Lower leg skin (tissue), 4 donors: ENCODE data around the gene HYDIN. TPM values are rescaled to one million over a fixed set of nuclear protein-coding genes. Genes with fewer than 3 reads are reported as not detected.
"Not testable (repeated sequence)": the region's sequence is repeated elsewhere in the genome, so short reads cannot be mapped to it uniquely, and the experiment has no call there.

Source experiments
- DNase-seq, 2 donors: peaks; one replicate each; pipeline ENCODE4 v3.0.0-alpha.2; 2019; ENCODE audit warnings: low spot score in 2 of 2
- H3K4me3 ChIP-seq: fragments of 200-600 bp; sonication (generic); 2 replicates; pipeline ENCODE4 v1.5.1; 2017; ENCODE audit warnings: mild to moderate bottlenecking, low read depth; ENCODE audit not compliant: poor library complexity, severe bottlenecking
- WGBS, 2 donors: methylation state at CpG; one replicate each; pipeline ENCODE4 v1.1.5; 2018; 5-methylcytosine and 5-hydroxymethylcytosine counted together
- intact Hi-C: fragments of 100-400 bp; cut with DNase I; formaldehyde crosslinking; loops from one replicate; pipeline ENCODE4 v1.15.0; 2023; ENCODE audit warnings: low total_unique reads
- total RNA-seq, 4 donors: library from RNA; depleted of rRNA; stranded (reverse); fragments of >200 nt; gene quantifications; one replicate each; pipeline ENCODE4 v1.1.0, GENCODE V29; 2016

HYDIN gene
- total RNA-seq, 4 donors from 2014 or later = 0.15 to 2.3 (median 1.5) TPM; not detected in 1

DNA sequence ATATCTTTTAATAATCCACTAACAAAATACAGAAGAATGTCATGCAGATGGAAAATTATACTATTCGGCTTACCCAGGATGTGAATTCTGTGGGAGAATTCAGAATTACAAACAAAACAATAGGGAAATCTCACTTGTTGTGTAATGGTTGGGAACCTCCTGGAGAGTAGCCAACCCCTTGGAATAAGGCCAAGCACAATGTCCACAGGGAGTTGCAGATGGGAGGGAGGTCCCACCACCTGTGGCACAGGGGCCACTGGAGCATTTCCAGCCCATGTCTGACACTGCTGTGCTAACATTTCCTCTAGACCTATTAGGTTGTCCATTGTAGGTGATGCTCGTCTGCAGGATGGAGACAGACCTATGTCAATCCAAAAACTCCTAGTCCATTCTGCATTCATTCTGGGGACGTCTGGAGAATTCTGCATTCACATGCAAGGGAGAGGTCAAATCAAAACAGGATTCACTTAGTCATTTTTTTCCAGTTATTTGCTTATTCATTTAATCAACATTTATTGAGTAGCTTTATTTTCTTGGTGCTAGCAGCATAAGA is 120.8 kb downstream of the HYDIN start:
- H3K4me3 ChIP-seq, intact Hi-C loops, DNase-seq: not testable (repeated sequence)
- 31 to 45% methylated on average over 1 of the region's 3 CpGs for WGBS, 2 donors

DNA sequence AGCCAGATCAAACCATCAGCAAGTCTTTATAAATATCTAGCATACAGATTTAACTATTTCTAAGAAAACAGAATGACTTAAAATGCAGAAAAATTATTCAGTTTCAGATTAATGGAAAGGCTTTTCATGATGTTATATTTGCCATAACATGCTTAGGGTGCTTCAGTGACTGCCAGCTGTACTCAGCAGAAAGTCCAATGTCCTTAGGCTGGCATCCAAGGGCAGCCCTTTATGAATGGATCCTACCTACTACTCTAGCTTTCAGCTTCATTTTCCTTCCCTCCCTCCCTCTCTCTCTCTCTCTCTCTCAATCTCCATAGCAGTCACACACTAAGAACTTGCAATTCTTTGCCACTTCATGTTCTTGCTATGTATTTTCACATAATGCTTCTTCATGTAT is 124.6 kb downstream of the HYDIN start:
- intact Hi-C loops, DNase-seq, H3K4me3 ChIP-seq: not testable (repeated sequence)

DNA sequence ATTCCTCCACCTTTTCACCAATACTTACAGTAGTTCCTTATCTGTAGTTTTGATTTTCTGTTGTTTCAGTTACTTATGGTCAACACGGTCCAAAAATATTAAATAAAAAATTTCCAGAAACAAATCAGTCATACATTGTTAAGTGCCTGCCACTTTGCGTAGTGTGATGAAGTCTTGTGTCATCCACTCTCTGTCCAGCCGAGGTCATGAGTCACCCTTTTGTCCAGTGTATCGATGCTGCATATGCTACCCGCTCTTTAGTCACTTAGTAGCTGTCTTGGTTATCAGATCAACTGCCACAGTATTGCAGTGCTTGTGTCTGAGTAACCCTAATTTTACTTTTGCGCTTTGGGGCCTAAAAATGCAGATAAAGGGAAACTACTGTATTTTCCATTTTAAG is 146.9 kb downstream of the HYDIN start:
- 90 to 94% methylated on average over 5 to 6 of the region's 6 CpGs for WGBS, 2 donors
- DNase-seq, intact Hi-C loops, H3K4me3 ChIP-seq: not testable (repeated sequence)

DNA sequence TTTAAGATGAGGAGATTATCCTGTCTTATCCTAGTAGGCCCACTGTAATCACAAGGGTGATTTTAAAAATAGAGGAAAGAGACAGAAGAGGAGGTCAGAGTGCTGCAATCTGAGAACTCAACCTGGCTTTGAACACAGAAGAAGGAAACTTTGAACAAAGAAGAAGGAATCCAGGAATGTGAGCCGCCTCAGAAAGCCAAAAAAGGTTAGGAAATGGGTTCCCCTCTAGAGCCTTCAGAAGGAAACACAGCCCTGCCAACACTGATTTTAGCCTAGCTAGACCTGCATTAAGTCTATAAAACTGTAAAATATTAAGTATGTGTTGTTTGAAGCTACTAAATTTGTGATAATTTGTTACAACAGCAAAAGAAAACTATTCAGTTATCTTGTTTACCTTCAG is 149.7 kb downstream of the HYDIN start:
- H3K4me3 ChIP-seq, intact Hi-C loops, DNase-seq: not testable (repeated sequence)
- WGBS, 2 donors = 18 to 50% methylated on average over 1 of the region's 1 CpG

DNA sequence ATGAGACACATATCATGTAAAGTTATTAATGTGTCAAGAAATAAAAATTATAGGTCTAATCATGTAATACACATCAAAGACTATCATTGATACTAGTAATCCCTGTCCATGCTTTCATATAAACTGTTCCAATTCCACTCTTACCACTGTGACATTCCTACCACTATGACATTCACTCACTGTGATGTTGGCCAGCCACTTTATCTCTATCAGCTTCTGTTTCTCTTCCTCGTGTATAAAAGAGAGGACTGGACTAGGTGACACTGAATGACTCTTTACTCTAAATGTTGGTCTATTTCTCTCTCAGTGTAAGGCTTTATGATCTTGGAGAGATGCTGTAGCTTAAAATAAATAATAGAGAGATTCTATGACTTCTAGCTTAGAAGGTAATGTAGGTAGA is 150.3 kb downstream of the HYDIN start:
- WGBS, 2 donors = no CpG with 5 or more reads among the region's 1 CpG
- DNase-seq, intact Hi-C loops, H3K4me3 ChIP-seq: not testable (repeated sequence)

DNA sequence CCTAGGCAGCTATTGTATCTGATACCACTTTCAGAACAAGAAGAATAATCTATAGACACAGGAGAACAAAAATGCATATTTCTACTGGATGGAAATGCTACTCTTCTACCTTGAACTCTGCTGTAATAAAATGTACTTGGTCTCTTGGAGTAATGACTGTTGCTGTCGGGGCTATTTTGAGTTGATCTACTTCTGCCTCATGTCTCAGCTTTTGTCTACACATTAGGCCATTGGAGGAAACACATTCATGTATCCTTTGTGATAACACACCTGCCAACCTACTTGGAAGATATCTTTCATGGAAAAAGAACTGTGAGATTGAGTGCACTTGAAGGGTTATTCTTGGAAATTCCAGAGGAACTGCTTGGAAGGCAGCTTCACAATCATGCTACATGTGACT is 159.9 kb downstream of the HYDIN start:
- H3K4me3 ChIP-seq, intact Hi-C loops, DNase-seq: not testable (repeated sequence)
- WGBS, 2 donors = no CpG with 5 or more reads among the region's 1 CpG

DNA sequence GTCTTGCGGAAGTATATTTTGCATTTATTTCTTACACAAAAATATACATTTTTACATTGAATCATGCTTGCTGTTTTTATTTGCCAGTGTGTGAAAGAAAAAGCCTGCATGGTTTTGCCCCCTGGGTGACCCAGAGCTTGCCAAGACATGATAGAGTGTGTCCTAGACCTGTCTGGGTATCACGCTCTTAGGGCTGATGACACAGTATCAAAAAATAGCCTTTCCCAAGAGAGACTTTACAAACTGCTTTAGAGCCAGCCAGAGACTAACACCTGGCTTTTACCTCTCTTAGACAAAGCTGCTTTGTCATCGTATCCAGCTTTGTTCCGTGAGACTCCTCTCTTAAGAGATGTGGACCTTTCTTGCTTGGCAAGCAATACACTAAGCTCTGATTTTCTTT is 160.7 kb downstream of the HYDIN start:
- H3K4me3 ChIP-seq, DNase-seq, intact Hi-C loops: not testable (repeated sequence)
- WGBS, 2 donors = 69 to 70% methylated on average over 4 of the region's 4 CpGs

DNA sequence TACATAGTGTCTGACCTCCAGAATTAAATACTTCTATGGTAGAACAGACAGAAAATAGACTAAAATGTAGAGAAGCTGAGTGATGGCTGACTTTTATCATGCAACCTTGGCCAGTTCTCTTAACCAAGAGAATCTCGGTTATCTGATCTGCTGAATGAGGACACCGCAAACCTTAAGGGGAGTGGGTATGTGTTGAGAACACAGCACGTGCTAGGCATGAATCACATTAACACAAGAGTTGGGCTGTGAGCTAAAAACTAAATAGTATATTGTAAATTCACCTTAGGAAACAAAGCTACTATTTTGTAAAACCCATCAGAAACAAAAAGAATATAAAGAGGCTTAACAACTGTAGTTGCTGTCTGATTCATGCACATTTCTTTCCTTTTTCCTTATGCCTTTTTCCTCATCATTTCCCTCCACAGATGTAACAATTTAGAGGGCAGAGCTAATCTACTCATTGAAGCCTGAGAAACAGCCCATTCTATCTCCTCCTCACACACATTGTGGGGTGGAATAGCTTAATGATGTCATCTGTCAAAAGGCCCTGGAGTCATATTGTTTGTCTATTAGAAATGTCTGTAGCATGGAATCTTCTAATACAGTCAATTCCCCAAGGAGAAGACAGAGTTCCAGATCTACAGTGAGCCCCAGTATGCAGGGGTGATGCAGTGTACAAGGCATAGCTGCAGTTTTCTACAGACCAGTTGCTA is 176.5 kb downstream of the HYDIN start:
- intact Hi-C loops, H3K4me3 ChIP-seq, DNase-seq: not testable (repeated sequence)
- WGBS, 2 donors = 53 to 58% methylated on average over 3 of the region's 3 CpGs

DNA sequence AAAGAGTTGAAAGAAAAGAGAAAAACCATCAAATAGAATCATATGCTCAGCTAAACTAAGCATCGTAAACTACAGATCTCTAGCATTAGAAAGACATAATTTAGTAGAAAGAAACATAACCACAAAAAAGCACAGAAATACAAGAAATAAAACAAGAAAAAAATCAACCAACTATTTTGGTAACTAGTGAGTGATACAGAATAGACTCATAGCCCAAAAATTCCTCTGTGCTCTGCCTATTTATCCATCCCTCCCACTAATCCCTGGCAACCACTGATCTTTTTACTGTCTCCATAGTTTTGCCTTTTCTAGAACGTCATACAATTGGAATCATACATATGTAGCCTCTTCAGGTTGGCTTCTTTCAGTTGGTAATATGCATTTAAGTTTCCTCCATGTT is 180.2 kb downstream of the HYDIN start:
- 44 to 74% methylated on average over 2 of the region's 2 CpGs for WGBS, 2 donors
- H3K4me3 ChIP-seq, intact Hi-C loops, DNase-seq: not testable (repeated sequence)

DNA sequence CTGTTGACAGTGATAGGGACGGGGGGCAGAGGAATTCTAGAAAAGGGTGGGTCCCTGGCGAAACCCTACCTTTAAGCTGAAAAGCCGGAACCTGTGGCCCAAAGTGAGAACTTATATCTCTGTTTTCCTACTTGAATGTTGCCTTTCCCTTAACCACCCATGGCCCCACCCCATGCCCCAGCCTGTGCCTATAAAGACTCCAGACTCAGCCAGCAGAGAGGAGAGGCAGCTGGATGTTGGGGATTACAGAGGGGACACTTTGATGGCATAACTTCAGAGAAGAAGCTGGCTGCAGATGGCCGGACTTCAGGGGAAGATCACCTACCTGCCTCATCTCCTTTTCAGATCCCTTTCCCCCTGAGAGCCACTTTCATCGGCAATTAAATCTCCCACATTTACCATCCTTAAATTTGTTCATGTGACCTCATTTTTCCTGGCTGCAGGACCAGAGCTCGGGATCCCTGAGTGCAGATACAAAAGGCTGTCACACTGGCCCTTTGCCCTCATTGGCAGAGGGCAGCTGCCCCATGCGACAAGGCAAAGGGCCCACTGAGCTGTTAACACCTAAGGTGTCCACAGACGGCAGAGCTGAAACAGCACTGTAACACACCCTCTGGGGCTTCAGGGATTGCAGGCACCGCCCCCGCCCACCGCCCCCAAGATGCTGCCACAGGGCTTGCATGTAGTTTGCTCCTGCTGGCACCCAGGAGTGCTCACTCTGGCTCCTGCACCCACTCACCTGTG is 191.0 kb downstream of the HYDIN start:
- DNase-seq, H3K4me3 ChIP-seq, intact Hi-C loops: not testable (repeated sequence)
- WGBS, 2 donors = 78 to 80% methylated on average over 8 of the region's 11 CpGs

DNA sequence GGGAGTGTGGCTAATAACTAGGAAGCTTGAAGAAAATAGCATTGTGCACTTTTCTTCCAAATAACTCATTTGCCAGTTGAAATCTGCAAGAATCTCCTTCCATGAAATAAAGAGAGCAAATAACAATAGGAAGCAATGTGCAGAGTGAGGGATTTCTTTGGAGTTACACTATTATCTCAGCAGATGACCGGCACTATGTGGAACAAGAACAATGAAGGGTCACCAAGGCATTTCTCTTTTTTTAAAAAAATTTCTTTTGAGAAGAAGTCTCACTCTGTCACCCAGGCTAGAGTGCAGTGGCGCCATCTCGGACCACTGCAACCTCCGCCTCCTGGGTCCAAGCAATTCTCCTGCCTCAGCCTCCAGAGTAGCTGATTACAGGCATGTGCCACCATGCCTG is 192.1 kb downstream of the HYDIN start:
- H3K4me3 ChIP-seq, DNase-seq, intact Hi-C loops: not testable (repeated sequence)
- WGBS, 2 donors = 91 to 97% methylated on average over 3 to 4 of the region's 4 CpGs

DNA sequence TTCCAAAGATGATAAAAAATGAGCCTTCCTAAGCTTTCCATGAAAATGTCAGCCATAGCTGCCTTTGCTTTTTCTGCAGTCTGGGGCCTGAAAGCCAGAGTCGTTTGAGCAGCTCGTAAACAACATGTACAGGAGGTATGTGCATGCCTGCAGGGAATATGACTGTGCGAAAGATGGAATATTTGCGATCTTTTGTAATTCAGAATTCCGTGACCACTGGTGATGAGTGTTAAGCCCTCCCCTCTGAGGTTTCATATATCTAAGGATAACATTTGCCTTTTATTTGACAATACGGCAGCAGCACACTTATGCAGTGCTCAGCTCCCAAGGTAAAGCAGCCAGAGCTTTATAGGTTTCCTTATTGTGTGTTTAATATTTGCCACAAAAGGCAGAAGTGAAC is 192.5 kb downstream of the HYDIN start:
- H3K4me3 ChIP-seq, DNase-seq, intact Hi-C loops: not testable (repeated sequence)
- WGBS, 2 donors = 38% methylated on average over 6 of the region's 6 CpGs

DNA sequence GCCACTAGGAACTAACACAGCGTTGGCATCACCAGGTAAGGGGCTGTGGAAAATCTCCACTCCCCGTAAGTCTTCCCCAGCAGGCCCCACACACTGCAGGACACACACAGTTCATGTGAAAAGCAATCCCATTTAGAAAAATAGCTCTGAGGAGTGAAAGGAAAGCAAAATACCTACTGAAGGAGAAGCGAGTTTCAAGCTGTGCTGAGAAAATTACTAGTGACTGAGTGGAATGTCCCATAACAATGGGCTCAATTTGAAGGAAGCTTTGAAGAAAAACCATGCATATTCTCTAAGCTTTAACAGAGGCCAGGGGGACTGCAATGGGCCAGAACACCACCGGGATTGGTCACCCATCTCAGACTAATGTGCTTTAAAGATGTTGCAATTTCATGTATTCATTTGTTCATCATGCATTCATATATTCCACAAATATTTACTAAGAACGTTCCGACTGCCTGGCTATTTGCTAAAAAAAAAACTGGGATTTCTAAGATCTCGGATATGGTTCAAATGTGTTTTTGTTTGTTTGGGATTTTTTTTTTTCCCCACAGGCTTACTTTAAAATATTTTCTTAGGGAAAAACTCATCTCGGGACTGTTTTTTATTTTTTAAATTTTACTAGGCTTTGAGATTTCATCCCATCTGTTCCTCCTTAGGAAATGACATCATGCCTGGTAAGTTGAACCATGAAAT is 202.3 kb downstream of the HYDIN start:
- intact Hi-C loops, DNase-seq, H3K4me3 ChIP-seq: not testable (repeated sequence)
- WGBS, 2 donors = 43 to 46% methylated on average over 7 to 8 of the region's 8 CpGs

DNA sequence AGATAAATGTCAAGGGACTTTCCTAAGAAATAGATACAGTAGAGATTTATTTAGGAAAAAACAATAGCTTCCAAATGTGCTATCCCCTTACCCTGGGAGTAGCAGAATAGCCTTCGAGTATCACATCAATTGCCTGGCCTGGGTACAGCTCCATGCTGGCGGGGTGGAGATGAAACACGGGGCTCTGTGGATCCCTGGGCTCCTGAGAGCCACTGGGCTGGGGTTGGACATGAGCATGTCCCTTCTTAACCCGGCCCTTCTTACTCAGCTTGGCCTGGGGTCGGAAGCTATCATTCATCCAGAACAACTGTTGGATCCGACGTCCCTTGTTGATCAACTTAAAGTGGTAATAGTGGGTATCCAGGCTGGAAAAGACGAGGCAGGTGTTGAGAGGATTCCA is 203.0 kb downstream of the HYDIN start:
- intact Hi-C loops, DNase-seq, H3K4me3 ChIP-seq: not testable (repeated sequence)
- WGBS, 2 donors = 43% methylated on average over 1 of the region's 8 CpGs; no CpG with 5 or more reads in 1 of the 2 donors
